ENCODE measurements around the gene COX17.
"Not testable (repeated sequence)": the region's sequence is repeated elsewhere in the genome, so short reads cannot be mapped to it uniquely, and the experiment has no call there.

COX17 gene

GRCh38 chr3:119676771-119677640 is at the start of gene COX17:
Gene COX17 (minus strand): TSS chr3:119677406. CDS start chr3:119677310, 96 bp downstream.
- peak; percentile 90 to 97 (median 95) for DNase-seq

- DNase-seq, result no peak
These were observed 49.7 kb upstream of the COX17 start for GRCh38 chr3:119726909-119727308.

GRCh38 chr3:119723022-119723421 is 45.8 kb upstream of the COX17 start:
- no peak for DNase-seq

- DNase-seq, result no peak
These were observed 40.3 kb upstream of the COX17 start for GRCh38 chr3:119717520-119717919.

GRCh38 chr3:119716998-119717397 is 39.8 kb upstream of the COX17 start:
- DNase-seq, result no peak

- no peak for DNase-seq
These were observed 37.9 kb upstream of the COX17 start for GRCh38 chr3:119715105-119715504.

- DNase-seq, result no peak
These were observed 26.8 kb upstream of the COX17 start for GRCh38 chr3:119703820-119704531.

GRCh38 chr3:119702530-119703527 is 25.6 kb upstream of the COX17 start, which contains the start of gene CFAP91:
Gene CFAP91 (plus strand): TSS chr3:119703022. CDS start chr3:119703099, 77 bp downstream.
- DNase-seq, result peak; percentile 45 to 80 (median 59)

GRCh38 chr3:119700920-119701734 is 23.9 kb upstream of the COX17 start:
- DNase-seq, result no peak

- DNase-seq, result no peak
These were observed 23.2 kb upstream of the COX17 start for GRCh38 chr3:119700269-119700919.

GRCh38 chr3:119697394-119697793 is 20.2 kb upstream of the COX17 start:
- no peak for DNase-seq

GRCh38 chr3:119695480-119695879 is 18.3 kb upstream of the COX17 start:
- no peak for DNase-seq

GRCh38 chr3:119690043-119690656 is 12.9 kb upstream of the COX17 start:
- no peak for DNase-seq

- no peak for DNase-seq
These were observed 6.2 kb upstream of the COX17 start for GRCh38 chr3:119683421-119683820.

- DNase-seq, result no peak
These were observed 4.1 kb upstream of the COX17 start for GRCh38 chr3:119681279-119681678.

- DNase-seq, result no peak
These were observed 2.7 kb upstream of the COX17 start for GRCh38 chr3:119679874-119680273.

GRCh38 chr3:119678209-119678608 is 1.0 kb upstream of the COX17 start:
- DNase-seq, result not testable (repeated sequence)

- no peak for DNase-seq
These were observed 382 bp upstream of the COX17 start for GRCh38 chr3:119677641-119677934.

- DNase-seq, result no peak
These were observed 1.2 kb downstream of the COX17 start for GRCh38 chr3:119676020-119676419.

- DNase-seq, result no peak
These were observed 1.9 kb downstream of the COX17 start for GRCh38 chr3:119675188-119675874.

Data from stimulated activated naive CD4-positive, alpha-beta T cell (primary cell).